Epithelial cell of umbilical artery (primary cell): ENCODE data around the gene TEPSIN. TPM values are rescaled to one million over a fixed set of nuclear protein-coding genes. Genes with fewer than 3 reads are reported as not detected.

Source experiments
- total RNA-seq: library from RNA; depleted of rRNA; stranded (reverse); fragments of >200 nt; gene quantifications from 2 replicates; pipeline ENCODE4 v1.2.3, GENCODE V29; 2014

TEPSIN gene
- 10.1 and 14.0 TPM in 2 replicates for total RNA-seq

DNA sequence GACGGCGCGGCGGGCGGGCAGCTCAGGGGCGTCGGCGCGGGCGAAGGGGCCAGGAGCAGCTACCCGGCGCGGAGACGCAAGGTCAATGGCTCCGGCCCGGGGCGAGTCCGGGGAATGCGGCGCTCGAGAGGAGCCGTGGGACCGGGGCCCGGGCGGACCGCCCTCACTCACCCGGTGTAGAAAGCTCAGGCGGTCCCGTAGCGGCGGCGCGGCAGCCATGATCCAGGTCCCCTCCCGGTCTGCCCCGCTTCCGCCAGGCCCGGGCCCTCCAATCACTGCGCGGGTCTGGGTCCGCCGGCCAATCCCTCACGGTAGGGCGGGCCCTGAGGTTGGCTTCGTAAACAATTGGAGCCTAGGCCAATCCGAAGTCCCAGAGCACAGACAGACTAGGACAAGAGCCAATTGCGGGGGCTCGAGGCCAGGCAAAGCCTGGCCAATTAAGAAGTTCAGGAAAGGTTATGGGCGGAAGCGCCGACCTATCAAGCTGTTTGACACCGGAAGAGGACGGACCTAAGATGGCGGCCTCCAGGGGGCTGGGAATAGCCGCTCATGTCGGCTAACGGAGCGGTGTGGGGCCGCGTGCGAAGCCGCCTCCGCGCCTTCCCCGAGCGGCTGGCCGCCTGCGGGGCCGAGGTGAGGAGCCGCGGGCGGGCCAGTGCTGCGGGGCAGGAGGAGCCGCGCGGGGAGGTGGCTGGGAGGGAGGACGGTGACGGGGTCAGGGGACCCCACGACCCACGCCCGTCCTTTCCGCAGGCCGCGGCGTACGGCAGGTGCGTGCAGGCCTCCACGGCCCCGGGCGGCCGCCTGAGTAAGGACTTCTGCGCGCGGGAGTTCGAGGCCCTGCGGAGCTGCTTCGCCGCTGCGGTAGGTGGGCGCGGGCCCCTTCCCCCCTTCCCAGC lies at the start of gene TEPSIN, which contains the start of gene NDUFAF8:
Gene TEPSIN (minus strand): TSS at position 241 of the 899 bp plus-strand sequence. CDS start 22 bp downstream, at position 219.
Gene NDUFAF8 (plus strand): TSS at position 504 of the 899 bp plus-strand sequence. CDS start 46 bp downstream, at position 550.

GRCh38 chr17:81222906-81223761 lies 15.7 kb downstream of the TEPSIN start, which contains the start of gene CEP131:
Gene CEP131, minus strand, starts transcription at chr17:81222965. Its CDS starts 2,909 bp downstream, at chr17:81220056.

Other genes starting within 250 kb of the TEPSIN start
- gene CHMP6, start 247.2 kb downstream of the TEPSIN start, total RNA-seq: 16.6 and 18.8 TPM in 2 replicates
- 4.3 and 6.5 TPM in 2 replicates for gene BAIAP2, start 203.9 kb downstream of the TEPSIN start, total RNA-seq
- not detected in 2 replicates for gene PVALEF, start 73.5 kb downstream of the TEPSIN start, total RNA-seq
- gene AATK, start 72.8 kb downstream of the TEPSIN start, total RNA-seq: 3.3 and 5.2 TPM in 2 replicates
- gene CEP131, start 16.1 kb downstream of the TEPSIN start, total RNA-seq: 11.6 and 14.6 TPM in 2 replicates
- gene NDUFAF8, start 263 bp upstream of the TEPSIN start, total RNA-seq: 23.9 and 41.3 TPM in 2 replicates
- 84.8 and 94.7 TPM in 2 replicates for gene SLC38A10, start 56.3 kb upstream of the TEPSIN start, total RNA-seq
- 1.7 and 3.9 TPM in 2 replicates for gene BAHCC1, start 156.4 kb upstream of the TEPSIN start, total RNA-seq